Activated CD4-positive, alpha-beta T cell treated with anti-CD3 and anti-CD28 coated beads for 36 hours (primary cell): ENCODE results near the gene METTL2B. TPM values are rescaled to one million over a fixed set of nuclear protein-coding genes. Genes with fewer than 3 reads are reported as not detected.
"Not testable (repeated sequence)": the region's sequence is repeated elsewhere in the genome, so short reads cannot be mapped to it uniquely, and the experiment has no call there.

Experiments used
- ATAC-seq: fragments of 200-7000 bp; cut with Tn5 transposase; one replicate; pipeline ENCODE4 v1.10.0; 2021; ENCODE audit warnings: mild to moderate bottlenecking, moderate library complexity
- CTCF ChIA-PET: fragments of 350-600 bp; sonication (Branson Sonifier 250); formaldehyde crosslinking; loops from one replicate; lab custom pipeline; 2021; ENCODE audit warnings: antibody characterized with exemption; lab: Charles Lee
- POLR2A ChIA-PET: fragments of 350-600 bp; sonication (Branson Sonifier 250); formaldehyde crosslinking; loops from one replicate; lab custom pipeline; 2021; ENCODE audit warnings: antibody characterized with exemption, inconsistent platforms; lab: Charles Lee
- DNase-seq: peaks from one replicate; pipeline ENCODE4 v3.0.0-alpha.2; 2020
- H3K27ac Mint-ChIP-seq: one replicate; pipeline ENCODE4 v1.8.0; 2021; ENCODE audit warnings: mixed read lengths
- H3K27me3 Mint-ChIP-seq: one replicate; pipeline ENCODE4 v1.8.0; 2021; ENCODE audit warnings: mixed read lengths
- H3K36me3 Mint-ChIP-seq: one replicate; pipeline ENCODE4 v1.8.0; 2021; ENCODE audit warnings: low read depth, mixed read lengths
- H3K4me1 Mint-ChIP-seq: one replicate; pipeline ENCODE4 v1.8.0; 2021; ENCODE audit warnings: mixed read lengths
- H3K4me3 Mint-ChIP-seq: one replicate; pipeline ENCODE4 v1.8.0; 2021; ENCODE audit warnings: mild to moderate bottlenecking, moderate library complexity, mixed read lengths
- H3K9me3 Mint-ChIP-seq: one replicate; pipeline ENCODE4 v1.8.0; 2021; ENCODE audit warnings: low read depth, mixed read lengths
- intact Hi-C, 2 experiments: fragments of 100-400 bp; cut with DNase I in 1 of 2; cut with micrococcal nuclease in 1 of 2; formaldehyde crosslinking; loops; one replicate each; pipeline versions ENCODE4 v1.14.2 to v1.15.1; 2022 to 2024; cut with DNase I, micrococcal nuclease
- total RNA-seq, 2 experiments: library from RNA; stranded (reverse); gene quantifications; one replicate each; pipeline ENCODE4 v1.2.3, GENCODE V29; 2021

The METTL2B gene
- total RNA-seq, 2 experiments from 2014 or later: 36.1 to 40.3 TPM

- DNase-seq (peak; percentile 98), ATAC-seq (peak; percentile 81)
- peaks cover 8% of the 10 kb centered on the region for H3K27me3 Mint-ChIP-seq
- peaks cover 60% of the 10 kb centered on the region for H3K4me1 Mint-ChIP-seq
- peaks cover 44% of the 10 kb centered on the region for H3K36me3 Mint-ChIP-seq
- H3K27ac Mint-ChIP-seq: peak within 1 kb of the TSS; percentile 99
- no peaks in the 10 kb centered on the region for H3K9me3 Mint-ChIP-seq
- intact Hi-C loops: loop anchor here (1.0 to 10.0 kb wide), 15 partner anchors 21 to 1061 kb away; partner anchors contain the start of genes METTL2B (in 2 of the 2), RBM28 (in 2 of the 2), ARF5 (in 1 of the 2) and ATP6V1F (in 1 of the 2)
- ChIA-PET CTCF (interaction anchor here (0.8 to 4.6 kb wide), 5 partner anchors 29 to 1495 kb away, joined by 3 to 87 read pairs (median 6); no protein-coding TSS in a partner anchor), POLR2A (interaction anchor here (0.6 to 1.5 kb wide), 2 partner anchors 28 to 47 kb away, joined by 3 to 4 read pairs; no protein-coding TSS in a partner anchor)
- H3K4me3 Mint-ChIP-seq: peak within 1 kb of the TSS; percentile 83
Measured at GRCh38 chr7:128455543-128456254, 20.8 kb upstream of the METTL2B start, which contains the start of gene HILPDA. Gene HILPDA, plus strand, starts transcription at chr7:128455878. Its CDS starts 1,391 bp downstream, at chr7:128457269.

- H3K4me1 Mint-ChIP-seq: peaks cover 55% of the 10 kb centered on the region
Measured at GRCh38 chr7:128456255-128456725, 20.3 kb upstream of the METTL2B start.

GRCh38 chr7:128457385-128457784 is 19.2 kb upstream of the METTL2B start:
- peak overlapping the region; percentile 92 for H3K27ac Mint-ChIP-seq
- ATAC-seq, H3K27me3 Mint-ChIP-seq, POLR2A ChIA-PET, H3K9me3 Mint-ChIP-seq, DNase-seq: not testable (repeated sequence)
- intact Hi-C loops: loop anchor here (5.0 to 10.0 kb wide), 6 partner anchors 77 to 1063 kb away; partner anchors contain the start of genes ARF5 (in 1 of the 2), GCC1 (in 1 of the 2), RBM28 (in 1 of the 2) and SND1 (in 1 of the 2)
- CTCF ChIA-PET: interaction anchor here (1.6 to 2.0 kb wide), 2 partner anchors 17 to 30 kb away, joined by 3 to 19 read pairs; no protein-coding TSS in a partner anchor
- peak overlapping the region; percentile 83 for H3K4me3 Mint-ChIP-seq
- peaks cover 46% of the 10 kb centered on the region for H3K36me3 Mint-ChIP-seq
- peaks cover 44% of the 10 kb centered on the region for H3K4me1 Mint-ChIP-seq

More at GRCh38 chr7:128456255-128456725, 20.3 kb upstream of the METTL2B start:
- peak; percentile 1 for ATAC-seq
- intact Hi-C loops: loop anchor here (5.0 to 10.0 kb wide), 6 partner anchors 79 to 1061 kb away; partner anchors contain the start of genes ARF5 (in 1 of the 2), GCC1 (in 1 of the 2), RBM28 (in 1 of the 2) and SND1 (in 1 of the 2)
- CTCF ChIA-PET: interaction anchor here (0.9 to 4.6 kb wide), 2 partner anchors 30 to 75 kb away, joined by 3 to 87 read pairs; no protein-coding TSS in a partner anchor
- DNase-seq: no peak
- Mint-ChIP-seq H3K9me3 (no peaks in the 10 kb centered on the region), H3K4me3 (peak overlapping the region; percentile 83), H3K27me3 (peaks cover 8% of the 10 kb centered on the region), H3K27ac (peak overlapping the region; percentile 92), H3K36me3 (peaks cover 47% of the 10 kb centered on the region)
- POLR2A ChIA-PET: interaction anchor here (1.5 kb wide), 1 partner anchor 29 kb away, joined by 3 read pairs; no protein-coding TSS in a partner anchor

GRCh38 chr7:128458956-128459355 is 17.6 kb upstream of the METTL2B start:
- DNase-seq: peak; percentile 61
- intact Hi-C loops: loop anchor here (1.0 to 10.0 kb wide), 11 partner anchors 17 to 1064 kb away; partner anchors contain the start of genes ARF5 (in 1 of the 2), CALU (in 1 of the 2), GCC1 (in 1 of the 2) and METTL2B (in 1 of the 2)
- H3K27ac Mint-ChIP-seq: peak overlapping the region; percentile 92
- peak; percentile 58 for ATAC-seq
- H3K4me1 Mint-ChIP-seq: peaks cover 36% of the 10 kb centered on the region
- no peaks in the 10 kb centered on the region for H3K9me3 Mint-ChIP-seq
- peak overlapping the region; percentile 83 for H3K4me3 Mint-ChIP-seq
- CTCF ChIA-PET: interaction anchor here (1.0 to 4.2 kb wide), 6 partner anchors 11 to 61 kb away, joined by 3 to 269 read pairs (median 7); partner anchors contain the start of gene METTL2B
- no peaks in the 10 kb centered on the region for H3K27me3 Mint-ChIP-seq
- H3K36me3 Mint-ChIP-seq: peaks cover 57% of the 10 kb centered on the region
- POLR2A ChIA-PET: no interaction called here

DNA sequence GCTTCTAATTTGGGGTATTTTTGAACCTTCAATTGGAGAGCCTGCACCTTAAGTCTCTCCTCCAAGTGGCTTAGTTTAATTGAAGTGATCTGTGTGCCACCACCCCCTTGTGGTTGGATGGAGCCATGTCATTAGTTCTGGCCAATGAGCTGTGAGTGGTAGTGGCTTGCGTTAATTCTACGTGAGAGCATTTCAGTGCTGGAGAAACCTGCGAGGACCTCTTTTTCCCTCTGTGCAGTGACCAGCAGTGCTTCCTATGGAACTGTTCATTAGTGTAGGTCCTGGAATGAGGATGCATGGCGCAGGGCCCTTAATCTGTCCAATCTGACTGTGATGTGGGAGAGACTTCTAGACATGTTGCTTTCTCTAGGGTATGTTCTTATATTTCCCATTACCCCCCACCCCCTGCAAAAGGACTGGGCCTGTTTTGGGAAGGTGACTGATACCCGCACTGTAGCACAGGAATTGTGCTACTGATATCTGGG is 17.1 kb upstream of the METTL2B start:
- Mint-ChIP-seq H3K27me3 (no peaks in the 10 kb centered on the region), H3K27ac (peak overlapping the region; percentile 81), H3K36me3 (peaks cover 59% of the 10 kb centered on the region), H3K4me3 (peak overlapping the region; percentile 83), H3K9me3 (no peaks in the 10 kb centered on the region), H3K4me1 (peaks cover 31% of the 10 kb centered on the region)
- ChIA-PET POLR2A (interaction anchor here (0.7 to 2.4 kb wide), 2 partner anchors 15 to 32 kb away, joined by 3 to 9 read pairs; no protein-coding TSS in a partner anchor), CTCF (interaction anchor here (0.6 to 4.2 kb wide), 12 partner anchors 11 to 550 kb away, joined by 3 to 269 read pairs (median 6); partner anchors contain the start of gene METTL2B)
- intact Hi-C loops: loop anchor here (1.0 to 10.0 kb wide), 11 partner anchors 17 to 1065 kb away; partner anchors contain the start of genes ARF5 (in 1 of the 2), CALU (in 1 of the 2), GCC1 (in 1 of the 2) and METTL2B (in 1 of the 2)
- peak; percentile 76 for DNase-seq
- peak; percentile 45 for ATAC-seq

DNA sequence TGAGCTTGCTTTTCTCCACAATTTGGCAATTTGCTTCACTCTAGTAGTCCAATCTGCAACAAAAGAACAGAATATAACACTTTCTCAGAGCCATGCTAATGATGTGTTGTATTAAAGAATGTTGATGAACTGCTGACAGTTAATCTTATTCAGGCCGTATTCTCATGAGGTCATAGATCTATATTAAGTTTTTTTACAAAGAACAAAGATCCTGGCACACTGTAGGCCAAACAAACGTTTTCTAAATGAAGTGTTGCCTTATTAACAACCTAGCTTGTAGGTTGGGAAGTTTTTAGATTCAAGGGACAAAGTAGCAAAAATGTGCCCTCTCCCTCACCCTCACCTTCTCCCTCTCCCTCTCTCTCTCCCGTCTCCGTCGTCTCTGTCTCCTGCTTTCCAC is 14.1 kb upstream of the METTL2B start:
- Mint-ChIP-seq H3K4me1 (peaks cover 21% of the 10 kb centered on the region), H3K4me3 (no peak overlapping the region), H3K27ac (no peak overlapping the region), H3K36me3 (peaks cover 48% of the 10 kb centered on the region), H3K9me3 (no peaks in the 10 kb centered on the region), H3K27me3 (no peaks in the 10 kb centered on the region)
- ChIA-PET POLR2A (no interaction called here), CTCF (interaction anchor here (1.6 to 4.2 kb wide), 6 partner anchors 9 to 113 kb away, joined by 4 to 269 read pairs (median 12); partner anchors contain the start of gene METTL2B)
- intact Hi-C loops: no loop called here
- no peak for DNase-seq
- ATAC-seq: no peak

- H3K4me3 Mint-ChIP-seq, DNase-seq, CTCF ChIA-PET, H3K27ac Mint-ChIP-seq, intact Hi-C loops, H3K9me3 Mint-ChIP-seq, POLR2A ChIA-PET, ATAC-seq, H3K27me3 Mint-ChIP-seq: not testable (repeated sequence)
- Mint-ChIP-seq H3K4me1 (peaks cover 16% of the 10 kb centered on the region), H3K36me3 (peaks cover 41% of the 10 kb centered on the region)
Measured at GRCh38 chr7:128463345-128463744, 13.2 kb upstream of the METTL2B start.

DNA sequence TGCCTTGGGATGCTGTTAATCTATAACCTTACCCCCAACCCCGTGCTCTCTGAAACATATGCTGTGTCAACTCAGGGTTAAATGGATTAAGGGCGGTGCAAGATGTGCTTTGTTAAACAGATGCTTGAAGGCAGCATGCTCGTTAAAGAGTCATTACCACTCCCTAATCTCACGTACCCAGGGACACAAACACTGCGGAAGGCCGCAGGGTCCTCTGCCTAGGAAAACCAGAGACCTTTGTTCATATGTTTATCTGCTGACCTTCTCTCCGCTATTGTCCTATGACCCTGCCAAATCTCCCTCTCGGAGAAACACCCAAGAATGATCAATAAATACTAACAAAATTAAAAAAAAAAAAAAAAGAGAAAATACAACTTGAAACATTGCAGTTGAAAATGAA is 12.6 kb upstream of the METTL2B start:
- DNase-seq, POLR2A ChIA-PET, CTCF ChIA-PET, intact Hi-C loops, H3K27ac Mint-ChIP-seq, H3K4me1 Mint-ChIP-seq, H3K9me3 Mint-ChIP-seq, H3K27me3 Mint-ChIP-seq, ATAC-seq, H3K4me3 Mint-ChIP-seq: not testable (repeated sequence)
- peaks cover 39% of the 10 kb centered on the region for H3K36me3 Mint-ChIP-seq

GRCh38 chr7:128466871-128467270 is 9.7 kb upstream of the METTL2B start:
- H3K27me3 Mint-ChIP-seq, H3K9me3 Mint-ChIP-seq, POLR2A ChIA-PET, intact Hi-C loops, H3K4me1 Mint-ChIP-seq, ATAC-seq, DNase-seq, H3K4me3 Mint-ChIP-seq, H3K27ac Mint-ChIP-seq: not testable (repeated sequence)
- peaks cover 27% of the 10 kb centered on the region for H3K36me3 Mint-ChIP-seq
- CTCF ChIA-PET: interaction anchor here (1.3 kb wide), 1 partner anchor 40 kb away, joined by 5 read pairs; no protein-coding TSS in a partner anchor

DNA sequence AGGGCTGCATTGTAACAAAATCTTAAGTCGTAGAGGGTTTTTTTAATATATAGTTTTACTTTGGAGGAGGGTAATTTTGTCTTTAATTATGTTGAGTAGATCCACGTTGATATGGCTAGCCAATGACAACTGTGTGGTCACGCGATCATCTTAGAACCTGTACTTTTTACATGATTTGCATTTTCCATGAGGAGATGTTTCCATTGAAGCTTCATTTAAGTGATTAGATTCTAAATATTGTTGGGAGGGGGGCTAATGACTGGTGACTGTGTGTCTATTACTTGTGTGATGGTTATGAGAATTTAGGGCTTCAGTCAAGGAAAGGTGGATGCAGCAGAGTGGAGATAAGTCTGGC is 765 bp downstream of the METTL2B start:
- peak overlapping the region; percentile 94 for H3K4me3 Mint-ChIP-seq
- peaks cover 31% of the 10 kb centered on the region for H3K4me1 Mint-ChIP-seq
- peak overlapping the region; percentile 99 for H3K27ac Mint-ChIP-seq
- POLR2A ChIA-PET, H3K9me3 Mint-ChIP-seq, ATAC-seq, H3K27me3 Mint-ChIP-seq, DNase-seq: not testable (repeated sequence)
- intact Hi-C loops: loop anchor here (2.0 to 5.0 kb wide), 4 partner anchors 50 to 747 kb away; partner anchors contain the start of genes AHCYL2 (in 1 of the 2) and RBM28 (in 1 of the 2)
- CTCF ChIA-PET: interaction anchor here (1.4 to 3.7 kb wide), 2 partner anchors 51 to 79 kb away, joined by 4 to 87 read pairs; no protein-coding TSS in a partner anchor
- H3K36me3 Mint-ChIP-seq: peaks cover 29% of the 10 kb centered on the region
